IMR-90 (cell line): Measurements from ENCODE around the gene SMIM14. TPM values are rescaled to one million over a fixed set of nuclear protein-coding genes. Genes with fewer than 3 reads are reported as not detected.

Experiments
- ATAC-seq: fragments of 200-7000 bp; cut with Tn5 transposase; 2 replicates; pipeline ENCODE4 v1.9.1; 2020; ENCODE audit warnings: low read depth, mild to moderate bottlenecking, moderate library complexity
- BruUV-seq: library from RNA; stranded (reverse); fragments of 400-500 nt; replicated peaks from 2 replicates; lab custom pipeline; 2021; lab: Mats Ljungman, UMichigan
- CTCF ChIA-PET: fragments of 300-600 bp; formaldehyde crosslinking; extraction: SDS; loops from one replicate; lab custom pipeline; 2021; ENCODE audit warnings: antibody characterized with exemption; lab: Yijun Ruan, JAX
- POLR2A ChIA-PET: fragments of 300-600 bp; sonication (Branson Sonifier 250); formaldehyde crosslinking; loops from one replicate; lab custom pipeline; 2022; ENCODE audit warnings: antibody characterized with exemption; ENCODE audit not compliant: unreplicated experiment; lab: Charles Lee
- DNase-seq: peaks from one replicate; pipeline ENCODE4 v3.0.0; 2013
- H2AFZ ChIP-seq: replicated peaks from 2 replicates; pipeline ENCODE3; 2013; ENCODE audit warnings: low read length, mild to moderate bottlenecking; ENCODE audit not compliant: poor library complexity
- H2AK5ac ChIP-seq: 2 replicates; pipeline ENCODE4 v1.6.1; 2013; ENCODE audit warnings: low read depth, low read length, inconsistent platforms
- H2AK9ac ChIP-seq: replicated peaks from 2 replicates; pipeline ENCODE3; 2013; ENCODE audit warnings: mild to moderate bottlenecking, low read depth, low read length, moderate library complexity; ENCODE audit not compliant: poor library complexity
- H2BK120ac ChIP-seq: 2 replicates; pipeline ENCODE4 v1.6.1; 2013; ENCODE audit warnings: low read depth, low read length, inconsistent platforms
- H2BK15ac ChIP-seq: 3 replicates; pipeline ENCODE4 v1.6.1; 2013; ENCODE audit warnings: low read depth, low read length, inconsistent platforms
- H2BK20ac ChIP-seq: 2 replicates; pipeline ENCODE4 v1.6.1; 2013; ENCODE audit warnings: low read depth, mild to moderate bottlenecking, inconsistent platforms, low read length, moderate library complexity
- H2BK5ac ChIP-seq: 2 replicates; pipeline ENCODE4 v1.6.1; 2013; ENCODE audit warnings: mild to moderate bottlenecking, low read depth, low read length, inconsistent platforms; ENCODE audit not compliant: poor library complexity, severe bottlenecking
- H3K14ac ChIP-seq: replicated peaks from 2 replicates; pipeline ENCODE4 v1.6.1; 2013; ENCODE audit warnings: low read depth, low read length, inconsistent platforms
- H3K18ac ChIP-seq: 2 replicates; pipeline ENCODE4 v1.6.1; 2013; ENCODE audit warnings: low read depth, low read length, control low read depth
- H3K23ac ChIP-seq: 2 replicates; pipeline ENCODE4 v1.6.1; 2013; ENCODE audit warnings: low read depth, low read length, inconsistent platforms
- H3K27ac ChIP-seq: 2 replicates; pipeline ENCODE4 v1.5.1; 2013; ENCODE audit warnings: mild to moderate bottlenecking, control low read depth, low read length; ENCODE audit not compliant: insufficient read depth
- H3K27me3 ChIP-seq: 2 replicates; pipeline ENCODE4 v1.6.1; 2013; ENCODE audit warnings: low read length; ENCODE audit not compliant: control insufficient read depth, insufficient read depth
- H3K36me3 ChIP-seq: 2 replicates; pipeline ENCODE4 v1.6.1; 2013; ENCODE audit warnings: low read length, mixed read lengths; ENCODE audit not compliant: control insufficient read depth, insufficient read depth
- H3K4ac ChIP-seq: 2 replicates; pipeline ENCODE4 v1.6.1; 2013; ENCODE audit warnings: low read depth, low read length, inconsistent platforms
- H3K4me1 ChIP-seq: 2 replicates; pipeline ENCODE4 v1.6.1; 2013; ENCODE audit warnings: low read length, mixed read lengths; ENCODE audit not compliant: control insufficient read depth, insufficient read depth
- H3K4me2 ChIP-seq: 2 replicates; pipeline ENCODE4 v1.6.1; 2013; ENCODE audit warnings: low read depth, mild to moderate bottlenecking, control low read depth, low read length, moderate library complexity
- H3K4me3 ChIP-seq: 2 replicates; pipeline ENCODE4 v1.5.1; 2013; ENCODE audit warnings: low read depth, mild to moderate bottlenecking, control low read depth, low read length, moderate library complexity; ENCODE audit not compliant: insufficient read depth
- H3K56ac ChIP-seq: 2 replicates; pipeline ENCODE4 v1.6.1; 2013; ENCODE audit warnings: low read length, inconsistent platforms; ENCODE audit not compliant: insufficient read depth; ENCODE audit errors: extremely low read depth
- H3K79me1 ChIP-seq, 2 experiments: 2 replicates each; pipeline ENCODE4 v1.6.1; 2013; ENCODE audit warnings: low read length in 2 of 2, inconsistent platforms in 1 of 2, low read depth in 1 of 2
- H3K9ac ChIP-seq: 2 replicates; pipeline ENCODE4 v1.6.1; 2013; ENCODE audit warnings: low read depth, low read length, control low read depth
- H3K9me1 ChIP-seq: 2 replicates; pipeline ENCODE4 v1.6.1; 2013; ENCODE audit warnings: low read length, inconsistent platforms; ENCODE audit not compliant: insufficient read depth
- H3K9me3 ChIP-seq: 2 replicates; pipeline ENCODE4 v1.6.1; 2013; ENCODE audit warnings: low read length; ENCODE audit not compliant: control insufficient read depth, insufficient read depth
- H4K20me1 ChIP-seq: 2 replicates; pipeline ENCODE4 v1.6.1; 2013; ENCODE audit warnings: low read length, inconsistent platforms; ENCODE audit not compliant: insufficient read depth
- H4K5ac ChIP-seq: 2 replicates; pipeline ENCODE4 v1.6.1; 2013; ENCODE audit warnings: mild to moderate bottlenecking, low read depth, low read length, control low read depth
- H4K8ac ChIP-seq, 2 experiments: 2 replicates each; pipeline ENCODE4 v1.6.1; 2013; ENCODE audit warnings: low read depth in 2 of 2, low read length in 2 of 2, control low read depth in 1 of 2, inconsistent platforms in 1 of 2
- H4K91ac ChIP-seq: 2 replicates; pipeline ENCODE4 v1.6.1; 2013; ENCODE audit warnings: low read depth, low read length, inconsistent platforms; ENCODE audit not compliant: insufficient read depth
- BHLHE40 ChIP-seq: fragments of 150-350 bp; IDR thresholded peaks from 2 replicates; pipeline ENCODE4 v1.6.1; 2016; ENCODE audit warnings: mild to moderate bottlenecking, low read depth, low read length
- CEBPB ChIP-seq: IDR thresholded peaks from 2 replicates; pipeline ENCODE4 v1.6.1; 2012; ENCODE audit warnings: low read depth, low read length, improper control_type of control experiment
- CHD1 ChIP-seq: IDR thresholded peaks from 2 replicates; pipeline ENCODE4 v1.6.1; 2012; ENCODE audit warnings: low read depth, low read length, improper control_type of control experiment
- ELK1 ChIP-seq: fragments of 150-350 bp; IDR thresholded peaks from 2 replicates; pipeline ENCODE4 v1.6.1; 2016; ENCODE audit warnings: low read depth, mild to moderate bottlenecking, low read length, moderate library complexity, borderline replicate concordance
- FOS ChIP-seq: fragments of 150-350 bp; IDR thresholded peaks from 2 replicates; pipeline ENCODE4 v1.6.1; 2016; ENCODE audit warnings: low read depth, low read length
- NFE2L2 ChIP-seq: fragments of 150-350 bp; IDR thresholded peaks from 2 replicates; pipeline ENCODE4 v1.6.1; 2016; ENCODE audit warnings: low read depth, mild to moderate bottlenecking, low read length
- POLR2A ChIP-seq: IDR thresholded peaks from 2 replicates; pipeline ENCODE4 v1.6.1; 2012; ENCODE audit warnings: mild to moderate bottlenecking, low read depth, low read length
- RFX5 ChIP-seq: IDR thresholded peaks from 2 replicates; pipeline ENCODE4 v1.8.0; 2012; ENCODE audit warnings: low read depth, mild to moderate bottlenecking, low read length, moderate library complexity
- SMC3 ChIP-seq: fragments of 150-350 bp; IDR thresholded peaks from 2 replicates; pipeline ENCODE4 v1.6.1; 2016; ENCODE audit warnings: low read depth, mild to moderate bottlenecking, antibody characterized with exemption, low read length, moderate library complexity
- WGBS, 2 experiments: methylation state at CpG; one replicate each; pipeline versions ENCODE4 v1.1.5 to v1.1.7; 2013; ENCODE audit warnings: missing lambda C conversion rate in 2 of 2; ENCODE audit not compliant: insufficient read length in 1 of 2; ENCODE audit errors: extremely low coverage in 2 of 2; 5-methylcytosine and 5-hydroxymethylcytosine counted together
- dilution Hi-C: fragments of 300-500 bp; cut with HindIII; formaldehyde crosslinking; loops from one replicate; pipeline ENCODE4 v1.14.3; 2018; ENCODE audit warnings: low sequenced_read_pairs; ENCODE audit not compliant: unreplicated experiment
- in situ Hi-C: fragments of 300-500 bp; cut with MboI; formaldehyde crosslinking; loops from 3 replicates; pipeline ENCODE4 v1.14.3; 2019; ENCODE audit warnings: low sequenced_read_pairs, inconsistent platforms, mixed read lengths
- intact Hi-C: fragments of 100-400 bp; cut with micrococcal nuclease; formaldehyde crosslinking; loops from 2 replicates; pipeline ENCODE4 v1.10.0; 2022
- polyA plus RNA-seq, 3 experiments: library from polyadenylated mRNA; depleted of rRNA; stranded (reverse); fragments of >200 nt; gene quantifications; 2 replicates each; pipeline ENCODE4 v1.2.3, GENCODE V29; 2012; ENCODE audit warnings: low replicate concordance in 1 of 3
- total RNA-seq: library from RNA; depleted of rRNA; stranded (reverse); fragments of >200 nt; gene quantifications from 2 replicates; pipeline ENCODE4 v1.2.3, GENCODE V29; 2012
- TF ChIP-seq, protein P1 (sequence below): fragments of 150-350 bp; IDR thresholded peaks from 2 replicates; pipeline ENCODE4 v1.6.1; 2017; ENCODE audit warnings: mild to moderate bottlenecking, antibody characterized with exemption, low read length, low read depth

Gene SMIM14
- total and polyA plus RNA-seq, 2 of the 4 experiments (the other 2 are of a cell fraction), result 15.6 to 20.9 TPM

DNA sequence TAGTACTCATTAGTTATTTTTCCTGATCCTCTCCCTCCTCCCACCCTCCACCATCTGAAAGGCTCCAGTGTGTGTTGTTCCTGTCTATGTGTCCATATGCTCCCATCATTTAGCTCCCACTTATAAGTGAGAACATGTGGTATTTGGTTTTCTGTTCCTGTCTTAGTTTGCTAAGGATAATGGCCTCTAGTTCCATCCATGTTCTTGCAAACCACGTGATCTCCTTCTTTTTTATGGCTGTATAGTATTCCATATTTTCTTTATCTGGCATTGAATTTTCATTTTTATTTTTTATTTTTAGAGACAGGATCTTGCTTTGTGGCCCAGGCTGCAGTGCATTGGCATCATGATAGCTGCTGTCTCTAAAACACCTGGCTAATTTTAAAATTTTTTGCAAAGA lies 47.3 kb upstream of the SMIM14 start:
- no peaks in the 10 kb centered on the region for H3K36me3 ChIP-seq
- no peak overlapping the region for H2BK120ac ChIP-seq
- H2AFZ ChIP-seq, result no peak overlapping the region
- H3K4me2 ChIP-seq, result no peak overlapping the region
- DNase-seq, result no peak
- H3K9me3 ChIP-seq, result no peaks in the 10 kb centered on the region
- H3K9ac ChIP-seq, result no peak overlapping the region
- POLR2A ChIA-PET, result no interaction called here
- H2BK15ac ChIP-seq, result no peak overlapping the region
- H2AK9ac ChIP-seq, result no peak overlapping the region
- no peak overlapping the region for H2BK20ac ChIP-seq
- no peak overlapping the region for H4K8ac ChIP-seq
- H3K9me1 ChIP-seq, result no peaks in the 10 kb centered on the region
- no peak overlapping the region for H2BK5ac ChIP-seq
- no peaks in the 10 kb centered on the region for H3K79me1 ChIP-seq
- TF ChIP-seq SMC3 (no peak), ELK1 (no peak), NFE2L2 (no peak), RFX5 (no peak), POLR2A (no peak), BHLHE40 (no peak), FOS (no peak), CHD1 (no peak), CEBPB (no peak)
- TF ChIP-seq, protein P1, sequence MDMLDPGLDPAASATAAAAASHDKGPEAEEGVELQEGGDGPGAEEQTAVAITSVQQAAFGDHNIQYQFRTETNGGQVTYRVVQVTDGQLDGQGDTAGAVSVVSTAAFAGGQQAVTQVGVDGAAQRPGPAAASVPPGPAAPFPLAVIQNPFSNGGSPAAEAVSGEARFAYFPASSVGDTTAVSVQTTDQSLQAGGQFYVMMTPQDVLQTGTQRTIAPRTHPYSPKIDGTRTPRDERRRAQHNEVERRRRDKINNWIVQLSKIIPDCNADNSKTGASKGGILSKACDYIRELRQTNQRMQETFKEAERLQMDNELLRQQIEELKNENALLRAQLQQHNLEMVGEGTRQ, result no peak
- no peak overlapping the region for H3K27ac ChIP-seq
- no peak overlapping the region for H4K5ac ChIP-seq
- no peak overlapping the region for H4K91ac ChIP-seq
- no peak overlapping the region for H3K23ac ChIP-seq
- intact Hi-C loops (no loop called here), dilution Hi-C loops (no loop called here), in situ Hi-C loops (loop anchor here (10.0 to 25.0 kb wide), 2 partner anchors 279 to 626 kb away; no protein-coding TSS in a partner anchor)
- H3K56ac ChIP-seq, result no peak overlapping the region
- WGBS, 2 experiments, result no CpG with 5 or more reads among the region's 1 CpG
- no peaks in the 10 kb centered on the region for H3K27me3 ChIP-seq
- BruUV-seq, result no TSS peak
- H3K18ac ChIP-seq, result no peak overlapping the region
- H3K4me1 ChIP-seq, result no peaks in the 10 kb centered on the region
- CTCF ChIA-PET, result no interaction called here
- H2AK5ac ChIP-seq, result no peak overlapping the region
- H3K4me3 ChIP-seq, result no peak overlapping the region
- H4K20me1 ChIP-seq, result no peaks in the 10 kb centered on the region
- H3K4ac ChIP-seq, result no peak overlapping the region
- H3K14ac ChIP-seq, result no peak overlapping the region
- no peak for ATAC-seq
